Epithelial cell of proximal tubule (primary cell): ENCODE data around the gene CAP1. TPM values are rescaled to one million over a fixed set of nuclear protein-coding genes. Genes with fewer than 3 reads are reported as not detected.

Experiments used
- DNase-seq: peaks from one replicate; pipeline ENCODE4 v3.0.0-alpha.2; 2011; ENCODE audit warnings: low read depth
- H3K4me3 ChIP-seq: 2 replicates; pipeline ENCODE4 v1.5.1; 2011; ENCODE audit warnings: low read depth, mild to moderate bottlenecking, low read length
- CTCF ChIP-seq: conservative IDR thresholded peaks from 2 replicates; pipeline ENCODE4 v1.5.1; 2012; ENCODE audit warnings: low read depth, mild to moderate bottlenecking, low read length
- total RNA-seq: library from RNA; depleted of rRNA; stranded (reverse); fragments of >200 nt; gene quantifications from 2 replicates; pipeline ENCODE4 v1.2.3, GENCODE V29; 2015

The CAP1 gene
- total RNA-seq, 1 donor from 2014 or later, result 342 TPM

DNA sequence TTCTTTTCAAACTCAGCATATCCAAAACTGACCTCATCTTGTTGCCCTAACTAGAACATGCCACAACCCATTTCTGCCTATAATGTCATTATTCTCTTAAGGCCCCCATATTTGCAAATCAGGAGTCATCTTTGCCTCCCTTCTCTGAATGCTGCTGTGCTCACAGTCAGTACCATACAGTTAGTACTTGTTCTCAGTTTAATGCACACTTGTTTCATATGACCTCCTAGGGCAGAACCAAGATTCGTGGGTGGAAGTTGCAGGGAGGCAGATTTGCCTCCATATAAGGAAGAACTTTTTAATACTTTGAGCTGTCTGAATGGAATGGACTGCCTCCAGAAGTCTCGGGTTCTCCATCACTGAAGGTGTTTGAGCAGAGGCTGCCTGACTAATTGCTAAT is 9.2 kb downstream of the CAP1 start:
- DNase-seq, result no peak
- H3K4me3 ChIP-seq, result no peak overlapping the region
- TF ChIP-seq CTCF, result no peak

DNA sequence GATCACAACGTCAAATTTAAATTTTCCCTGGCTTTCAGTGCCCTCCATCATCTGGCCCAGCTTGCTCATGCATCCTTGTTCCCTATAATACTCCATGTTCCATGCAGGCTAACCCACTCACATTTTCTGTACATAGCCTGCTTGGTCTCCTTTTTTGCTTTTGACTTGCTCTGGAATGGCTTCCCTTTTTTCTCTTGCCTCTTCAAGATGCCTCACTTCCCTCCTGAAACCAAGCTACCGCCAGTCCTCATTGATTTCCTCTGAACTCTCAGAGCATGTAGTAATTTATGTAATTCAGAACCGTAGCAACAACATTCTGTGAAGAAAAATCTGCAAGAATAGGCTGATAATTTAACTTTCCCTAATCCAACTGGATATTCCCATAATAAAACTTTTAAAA is 10.3 kb downstream of the CAP1 start:
- no peak for DNase-seq
- no peak overlapping the region for H3K4me3 ChIP-seq
- TF ChIP-seq CTCF, result no peak

GRCh38 chr1:40053138-40053887 is 12.8 kb downstream of the CAP1 start:
- DNase-seq, result no peak
- TF ChIP-seq CTCF, result no peak
- no peak overlapping the region for H3K4me3 ChIP-seq

DNA sequence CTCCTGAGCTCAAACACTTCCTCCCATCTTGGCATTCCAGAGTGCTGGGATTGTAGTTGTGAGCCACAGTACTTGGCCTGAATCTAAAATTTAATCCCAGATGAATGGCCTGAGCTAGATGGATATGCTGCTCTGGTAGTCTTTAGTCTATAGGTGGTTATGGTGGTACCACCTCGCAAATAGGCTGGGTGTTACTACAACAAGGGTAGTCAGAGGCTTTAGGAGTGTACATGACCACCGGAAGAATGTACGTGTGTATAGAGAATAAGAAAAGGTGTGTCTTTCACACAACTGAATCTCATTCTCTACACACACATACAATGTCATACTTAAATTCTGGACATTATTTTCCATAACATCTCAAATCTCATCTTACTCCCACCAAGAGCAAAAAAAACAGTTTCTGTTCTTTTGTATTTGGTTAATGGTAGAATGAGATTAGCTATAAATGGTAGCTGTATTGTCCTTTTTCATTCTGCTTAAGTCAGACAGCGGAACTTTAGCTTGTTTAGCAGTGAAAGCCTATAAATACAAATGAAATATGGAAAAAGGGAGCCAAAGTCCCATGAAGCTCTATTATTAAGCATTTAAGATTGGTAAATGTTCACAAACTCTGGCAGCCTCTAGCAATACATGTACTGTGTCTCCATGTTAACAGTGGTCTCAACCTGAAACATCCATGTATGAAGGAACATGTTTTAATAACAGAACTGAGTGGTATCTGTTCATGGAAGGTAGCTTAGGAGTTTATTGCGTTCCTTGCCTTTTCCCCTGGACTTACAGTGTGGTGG is 16.2 kb downstream of the CAP1 start:
- no peak for DNase-seq
- TF ChIP-seq CTCF, result no peak
- no peak overlapping the region for H3K4me3 ChIP-seq

GRCh38 chr1:40057310-40058030 is 16.9 kb downstream of the CAP1 start:
- TF ChIP-seq CTCF, result no peak
- no peak overlapping the region for H3K4me3 ChIP-seq
- DNase-seq, result no peak

DNA sequence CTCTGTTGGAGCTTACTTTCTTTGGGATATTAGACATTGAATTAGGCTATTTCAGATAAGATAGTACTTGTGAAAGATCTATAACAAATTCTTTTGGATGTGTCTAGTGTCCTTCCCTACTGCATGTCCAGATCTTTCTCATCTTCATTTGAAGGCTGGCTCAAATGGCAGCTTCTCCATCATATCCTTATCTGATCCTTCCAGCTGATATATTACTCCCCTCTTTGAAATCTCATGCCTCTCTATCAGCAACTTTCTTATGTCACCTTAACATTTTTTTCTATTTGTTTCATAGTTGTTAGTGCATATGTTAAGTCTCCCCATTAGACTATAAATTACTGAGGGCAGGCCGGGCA is 17.5 kb downstream of the CAP1 start:
- no peak for DNase-seq
- TF ChIP-seq CTCF, result no peak
- H3K4me3 ChIP-seq, result no peak overlapping the region
